WTC11 (cell line): ENCODE data around the gene GLG1. TPM values are rescaled to one million over a fixed set of nuclear protein-coding genes. Genes with fewer than 3 reads are reported as not detected.
A peak's percentile ranks its signal among the peaks of the same experiment; 100 is the strongest.

Experiments used
- ATAC-seq: fragments of 200-7000 bp; cut with Tn5 transposase; 2 replicates; pipeline ENCODE4 v1.10.0; 2021; ENCODE audit warnings: mild to moderate bottlenecking, moderate library complexity
- CTCF ChIA-PET: fragments of 300-600 bp; sonication (Branson Sonifier 250); formaldehyde crosslinking; loops from one replicate; lab custom pipeline; 2021; ENCODE audit warnings: antibody characterized with exemption; lab: Charles Lee
- POLR2A ChIA-PET: fragments of 350-600 bp; sonication (Branson Sonifier 250); formaldehyde crosslinking; loops from one replicate; lab custom pipeline; 2021; ENCODE audit warnings: antibody characterized with exemption; lab: Charles Lee
- DNase-seq: peaks from one replicate; pipeline ENCODE4 v3.0.0; 2021; ENCODE audit warnings: low spot score
- H3K27ac Mint-ChIP-seq: 2 replicates; pipeline ENCODE4 v1.8.0; 2021; ENCODE audit warnings: mixed read lengths
- H3K27me3 Mint-ChIP-seq: 2 replicates; pipeline ENCODE4 v1.8.0; 2021; ENCODE audit warnings: low read depth, mild to moderate bottlenecking, moderate library complexity, mixed read lengths
- H3K36me3 Mint-ChIP-seq: 2 replicates; pipeline ENCODE4 v1.8.0; 2021; ENCODE audit warnings: mixed read lengths
- H3K4me1 Mint-ChIP-seq: 2 replicates; pipeline ENCODE4 v1.8.0; 2022; ENCODE audit warnings: mixed read lengths
- H3K4me3 Mint-ChIP-seq: 2 replicates; pipeline ENCODE4 v1.8.0; 2021; ENCODE audit warnings: mild to moderate bottlenecking, moderate library complexity, mixed read lengths
- H3K9me3 Mint-ChIP-seq: 2 replicates; pipeline ENCODE4 v1.8.0; 2021; ENCODE audit warnings: mixed read lengths
- ATF2 ChIP-seq: sonication (generic); formaldehyde crosslinking; IDR thresholded peaks from 2 replicates; pipeline ENCODE4 v1.8.1; 2022; ENCODE audit warnings: low read depth, missing genetic modification reagents, borderline replicate concordance
- EMX1 ChIP-seq: fragments of 250-450 bp; sonication (Bioruptor Pico); IDR thresholded peaks from 2 replicates; pipeline ENCODE4 v1.8.0; 2021; ENCODE audit warnings: mild to moderate bottlenecking
- FOXK1 ChIP-seq: sonication (generic); formaldehyde crosslinking; IDR thresholded peaks from 2 replicates; pipeline ENCODE4 v1.8.0; 2022; ENCODE audit warnings: mild to moderate bottlenecking, moderate library complexity, missing genetic modification reagents
- GTF2I ChIP-seq: fragments of 250-450 bp; sonication (Bioruptor Pico); conservative IDR thresholded peaks from 2 replicates; pipeline ENCODE4 v1.4.0; 2021; ENCODE audit warnings: mild to moderate bottlenecking
- JUN ChIP-seq: sonication (generic); formaldehyde crosslinking; IDR thresholded peaks from 2 replicates; pipeline ENCODE4 v1.8.0; 2023; ENCODE audit warnings: mild to moderate bottlenecking, missing genetic modification reagents
- MAX ChIP-seq: sonication (generic); formaldehyde crosslinking; IDR thresholded peaks from 2 replicates; pipeline ENCODE4 v1.8.0; 2022; ENCODE audit warnings: mild to moderate bottlenecking, missing genetic modification reagents
- NFE2L1 ChIP-seq: sonication (generic); formaldehyde crosslinking; IDR thresholded peaks from 2 replicates; pipeline ENCODE4 v1.8.1; 2023; ENCODE audit warnings: missing genetic modification reagents
- STAT6 ChIP-seq: sonication (generic); formaldehyde crosslinking; conservative IDR thresholded peaks from 2 replicates; pipeline ENCODE4 v1.8.1; 2023; ENCODE audit warnings: mild to moderate bottlenecking, low read depth, missing genetic modification reagents, moderate library complexity
- ZBTB21 ChIP-seq: sonication (generic); formaldehyde crosslinking; IDR thresholded peaks from 2 replicates; pipeline ENCODE4 v1.8.1; 2023; ENCODE audit warnings: mild to moderate bottlenecking, missing genetic modification reagents, borderline replicate concordance
- ZNF121 ChIP-seq: sonication (generic); formaldehyde crosslinking; IDR thresholded peaks from 2 replicates; pipeline ENCODE4 v1.8.0; 2023; ENCODE audit warnings: missing genetic modification reagents
- ZNF263 ChIP-seq: sonication (generic); formaldehyde crosslinking; IDR thresholded peaks from 2 replicates; pipeline ENCODE4 v1.8.1; 2022; ENCODE audit warnings: low read depth, mild to moderate bottlenecking, moderate library complexity, missing genetic modification reagents
- ZNF396 ChIP-seq: fragments of 250-450 bp; sonication (Bioruptor Pico); IDR thresholded peaks from 2 replicates; pipeline ENCODE4 v1.8.0; 2021; ENCODE audit warnings: mild to moderate bottlenecking, moderate library complexity, borderline replicate concordance
- total RNA-seq: library from RNA; stranded (reverse); gene quantifications from 3 replicates; pipeline ENCODE4 v1.2.3, GENCODE V29; 2021
- TF ChIP-seq, protein P1 (sequence below): sonication (generic); formaldehyde crosslinking; IDR thresholded peaks from 2 replicates; pipeline ENCODE4 v1.8.1; 2023; ENCODE audit warnings: mild to moderate bottlenecking, missing genetic modification reagents, moderate library complexity
- TF ChIP-seq, protein P2 (sequence below): sonication (generic); formaldehyde crosslinking; IDR thresholded peaks from 2 replicates; pipeline ENCODE4 v1.8.0; 2022; ENCODE audit warnings: mild to moderate bottlenecking, missing genetic modification reagents
- TF ChIP-seq, protein P3 (sequence below): sonication (generic); formaldehyde crosslinking; IDR thresholded peaks from 2 replicates; pipeline ENCODE4 v1.8.0; 2022; ENCODE audit warnings: mild to moderate bottlenecking, missing genetic modification reagents
- TF ChIP-seq, protein P4 (sequence below): sonication (generic); formaldehyde crosslinking; IDR thresholded peaks from 2 replicates; pipeline ENCODE4 v1.8.1; 2023; ENCODE audit warnings: mild to moderate bottlenecking, missing genetic modification reagents, borderline replicate concordance

The GLG1 gene
- total RNA-seq, 1 experiment from 2014 or later, result 156 TPM

GRCh38 chr16:74608944-74609343 is 2.0 kb upstream of the GLG1 start (continued):
- TF ChIP-seq NFE2L1 (CRISPR knock-in tag) (no peak), ZNF396 (no peak), JUN (no peak)

- Mint-ChIP-seq H3K9me3 (no peaks in the 10 kb centered on the region), H3K4me3 (peak overlapping the region; percentile 86), H3K27me3 (no peaks in the 10 kb centered on the region), H3K4me1 (peaks cover 36% of the 10 kb centered on the region), H3K27ac (peak overlapping the region; percentile 96; the same call in 1 of the 2 replicates), H3K36me3 (no peaks in the 10 kb centered on the region)
- ChIA-PET POLR2A (interaction anchor here (0.7 to 2.2 kb wide), 2 partner anchors 11 to 58 kb away, joined by 3 to 8 read pairs; partner anchors contain the start of gene RFWD3), CTCF (interaction anchor here (0.7 kb wide), 1 partner anchor 255 kb away, joined by 4 read pairs; no protein-coding TSS in a partner anchor)
- ATAC-seq (no peak), DNase-seq (no peak)
- TF ChIP-seq GTF2I (CRISPR knock-in tag) (no peak), EMX1 (CRISPR knock-in tag) (no peak), FOXK1 (CRISPR knock-in tag) (no peak), STAT6 (CRISPR knock-in tag) (no peak), ZNF263 (CRISPR knock-in tag) (no peak), NFE2L1 (CRISPR knock-in tag) (no peak), MAX (CRISPR knock-in tag) (no peak), ATF2 (CRISPR knock-in tag) (no peak), ZNF121 (0 out of 2 replicates have a peak, but pooled peaks have one; percentile 35), ZBTB21 (no peak)
- TF ChIP-seq, protein P1, sequence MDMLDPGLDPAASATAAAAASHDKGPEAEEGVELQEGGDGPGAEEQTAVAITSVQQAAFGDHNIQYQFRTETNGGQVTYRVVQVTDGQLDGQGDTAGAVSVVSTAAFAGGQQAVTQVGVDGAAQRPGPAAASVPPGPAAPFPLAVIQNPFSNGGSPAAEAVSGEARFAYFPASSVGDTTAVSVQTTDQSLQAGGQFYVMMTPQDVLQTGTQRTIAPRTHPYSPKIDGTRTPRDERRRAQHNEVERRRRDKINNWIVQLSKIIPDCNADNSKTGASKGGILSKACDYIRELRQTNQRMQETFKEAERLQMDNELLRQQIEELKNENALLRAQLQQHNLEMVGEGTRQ (CRISPR knock-in tag), result no peak
- TF ChIP-seq, protein P2, sequence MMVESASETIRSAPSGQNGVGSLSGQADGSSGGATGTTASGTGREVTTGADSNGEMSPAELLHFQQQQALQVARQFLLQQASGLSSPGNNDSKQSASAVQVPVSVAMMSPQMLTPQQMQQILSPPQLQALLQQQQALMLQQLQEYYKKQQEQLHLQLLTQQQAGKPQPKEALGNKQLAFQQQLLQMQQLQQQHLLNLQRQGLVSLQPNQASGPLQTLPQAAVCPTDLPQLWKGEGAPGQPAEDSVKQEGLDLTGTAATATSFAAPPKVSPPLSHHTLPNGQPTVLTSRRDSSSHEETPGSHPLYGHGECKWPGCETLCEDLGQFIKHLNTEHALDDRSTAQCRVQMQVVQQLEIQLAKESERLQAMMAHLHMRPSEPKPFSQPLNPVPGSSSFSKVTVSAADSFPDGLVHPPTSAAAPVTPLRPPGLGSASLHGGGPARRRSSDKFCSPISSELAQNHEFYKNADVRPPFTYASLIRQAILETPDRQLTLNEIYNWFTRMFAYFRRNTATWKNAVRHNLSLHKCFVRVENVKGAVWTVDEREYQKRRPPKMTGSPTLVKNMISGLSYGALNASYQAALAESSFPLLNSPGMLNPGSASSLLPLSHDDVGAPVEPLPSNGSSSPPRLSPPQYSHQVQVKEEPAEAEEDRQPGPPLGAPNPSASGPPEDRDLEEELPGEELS (CRISPR knock-in tag), result no peak
- TF ChIP-seq, protein P3, sequence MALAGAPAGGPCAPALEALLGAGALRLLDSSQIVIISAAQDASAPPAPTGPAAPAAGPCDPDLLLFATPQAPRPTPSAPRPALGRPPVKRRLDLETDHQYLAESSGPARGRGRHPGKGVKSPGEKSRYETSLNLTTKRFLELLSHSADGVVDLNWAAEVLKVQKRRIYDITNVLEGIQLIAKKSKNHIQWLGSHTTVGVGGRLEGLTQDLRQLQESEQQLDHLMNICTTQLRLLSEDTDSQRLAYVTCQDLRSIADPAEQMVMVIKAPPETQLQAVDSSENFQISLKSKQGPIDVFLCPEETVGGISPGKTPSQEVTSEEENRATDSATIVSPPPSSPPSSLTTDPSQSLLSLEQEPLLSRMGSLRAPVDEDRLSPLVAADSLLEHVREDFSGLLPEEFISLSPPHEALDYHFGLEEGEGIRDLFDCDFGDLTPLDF (CRISPR knock-in tag), result no peak
- TF ChIP-seq, protein P4, sequence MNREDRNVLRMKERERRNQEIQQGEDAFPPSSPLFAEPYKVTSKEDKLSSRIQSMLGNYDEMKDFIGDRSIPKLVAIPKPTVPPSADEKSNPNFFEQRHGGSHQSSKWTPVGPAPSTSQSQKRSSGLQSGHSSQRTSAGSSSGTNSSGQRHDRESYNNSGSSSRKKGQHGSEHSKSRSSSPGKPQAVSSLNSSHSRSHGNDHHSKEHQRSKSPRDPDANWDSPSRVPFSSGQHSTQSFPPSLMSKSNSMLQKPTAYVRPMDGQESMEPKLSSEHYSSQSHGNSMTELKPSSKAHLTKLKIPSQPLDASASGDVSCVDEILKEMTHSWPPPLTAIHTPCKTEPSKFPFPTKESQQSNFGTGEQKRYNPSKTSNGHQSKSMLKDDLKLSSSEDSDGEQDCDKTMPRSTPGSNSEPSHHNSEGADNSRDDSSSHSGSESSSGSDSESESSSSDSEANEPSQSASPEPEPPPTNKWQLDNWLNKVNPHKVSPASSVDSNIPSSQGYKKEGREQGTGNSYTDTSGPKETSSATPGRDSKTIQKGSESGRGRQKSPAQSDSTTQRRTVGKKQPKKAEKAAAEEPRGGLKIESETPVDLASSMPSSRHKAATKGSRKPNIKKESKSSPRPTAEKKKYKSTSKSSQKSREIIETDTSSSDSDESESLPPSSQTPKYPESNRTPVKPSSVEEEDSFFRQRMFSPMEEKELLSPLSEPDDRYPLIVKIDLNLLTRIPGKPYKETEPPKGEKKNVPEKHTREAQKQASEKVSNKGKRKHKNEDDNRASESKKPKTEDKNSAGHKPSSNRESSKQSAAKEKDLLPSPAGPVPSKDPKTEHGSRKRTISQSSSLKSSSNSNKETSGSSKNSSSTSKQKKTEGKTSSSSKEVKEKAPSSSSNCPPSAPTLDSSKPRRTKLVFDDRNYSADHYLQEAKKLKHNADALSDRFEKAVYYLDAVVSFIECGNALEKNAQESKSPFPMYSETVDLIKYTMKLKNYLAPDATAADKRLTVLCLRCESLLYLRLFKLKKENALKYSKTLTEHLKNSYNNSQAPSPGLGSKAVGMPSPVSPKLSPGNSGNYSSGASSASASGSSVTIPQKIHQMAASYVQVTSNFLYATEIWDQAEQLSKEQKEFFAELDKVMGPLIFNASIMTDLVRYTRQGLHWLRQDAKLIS, result 0 out of 2 replicates have a peak, but pooled peaks have one; percentile 21
These were observed 1.5 kb upstream of the GLG1 start for GRCh38 chr16:74608381-74608780.
